MCF 10A (cell line): ENCODE results near the gene FAU. TPM values are rescaled to one million over a fixed set of nuclear protein-coding genes. Genes with fewer than 3 reads are reported as not detected.

Experiments
- BruUV-seq: library from RNA; stranded (reverse); fragments of 400-500 nt; replicated peaks from 2 replicates; lab custom pipeline; 2021; lab: Mats Ljungman, UMichigan
- CTCF ChIA-PET: fragments of 300-600 bp; sonication (Branson Sonifier 250); formaldehyde crosslinking; extraction: SDS; loops from one replicate; lab custom pipeline; 2021; ENCODE audit warnings: antibody characterized with exemption, inconsistent platforms; lab: Yijun Ruan, JAX
- POLR2A ChIA-PET: fragments of 300-600, 350-650 bp; sonication (Branson Sonifier 250); formaldehyde crosslinking; extraction: SDS; loops from one replicate; lab custom pipeline; 2020; ENCODE audit warnings: antibody characterized with exemption, inconsistent platforms; lab: Yijun Ruan, JAX
- DNase-seq: peaks from one replicate; pipeline ENCODE4 v3.0.0-alpha.2; 2018; ENCODE audit not compliant: unreplicated experiment
- H3K27ac Mint-ChIP-seq: one replicate; pipeline ENCODE4 v1.8.0; 2022; ENCODE audit warnings: mild to moderate bottlenecking, low read depth, mixed read lengths; ENCODE audit not compliant: unreplicated experiment
- H3K27me3 Mint-ChIP-seq: one replicate; pipeline ENCODE4 v1.8.0; 2022; ENCODE audit warnings: mixed read lengths; ENCODE audit not compliant: insufficient read depth, unreplicated experiment
- H3K36me3 Mint-ChIP-seq: one replicate; pipeline ENCODE4 v1.8.0; 2022; ENCODE audit warnings: mild to moderate bottlenecking, moderate library complexity, mixed read lengths; ENCODE audit not compliant: insufficient read depth, unreplicated experiment
- H3K4me1 Mint-ChIP-seq: one replicate; pipeline ENCODE4 v1.8.0; 2022; ENCODE audit warnings: mixed read lengths; ENCODE audit not compliant: insufficient read depth, unreplicated experiment
- H3K4me3 Mint-ChIP-seq: one replicate; pipeline ENCODE4 v1.8.0; 2022; ENCODE audit warnings: mild to moderate bottlenecking, moderate library complexity, mixed read lengths; ENCODE audit not compliant: unreplicated experiment
- H3K9me3 Mint-ChIP-seq: one replicate; pipeline ENCODE4 v1.8.0; 2022; ENCODE audit warnings: mixed read lengths; ENCODE audit not compliant: unreplicated experiment
- intact Hi-C: fragments of 100-400 bp; cut with micrococcal nuclease; formaldehyde crosslinking; loops from 2 replicates; pipeline ENCODE4 v1.14.1; 2022
- total RNA-seq: library from RNA; stranded (reverse); gene quantifications from 2 replicates; pipeline ENCODE4 v1.2.3, GENCODE V29; 2022
- TF ChIP-seq, protein P1 (sequence below): fragments of 200-600 bp; IDR thresholded peaks from one replicate; pipeline ENCODE4 v1.8.0; 2022; ENCODE audit warnings: antibody characterized with exemption, mild to moderate bottlenecking; ENCODE audit not compliant: unreplicated experiment

The FAU gene
- total RNA-seq, 1 experiment from 2014 or later, result 1,049 TPM

DNA sequence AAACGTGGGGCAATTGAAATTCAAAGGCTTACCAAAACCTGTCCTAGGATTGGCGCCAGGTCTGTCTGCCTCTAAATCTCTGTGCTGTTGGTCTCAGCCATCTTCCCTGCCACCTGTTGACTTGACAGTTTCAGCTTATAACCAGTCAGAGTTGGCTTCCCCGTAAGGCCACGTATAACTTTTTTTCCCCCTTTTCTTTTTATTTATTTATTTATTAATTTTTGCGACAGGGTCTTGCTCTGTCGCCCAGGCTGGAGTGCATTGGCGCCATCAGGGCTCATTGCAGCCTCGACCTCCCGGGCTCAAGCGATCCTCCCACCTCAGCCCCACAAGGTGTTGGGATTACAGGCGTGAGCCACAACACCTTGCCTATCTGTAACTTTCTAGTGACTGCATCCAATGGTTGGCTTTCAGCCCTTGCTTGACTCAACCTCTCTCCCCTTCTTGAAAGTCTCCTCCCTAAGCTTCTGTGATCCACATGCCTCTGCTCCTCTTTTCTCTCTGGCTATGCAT lies 13.8 kb upstream of the FAU start:
- BruUV-seq, result no TSS peak
- H3K27me3 Mint-ChIP-seq, result no peaks in the 10 kb centered on the region
- peaks cover 22% of the 10 kb centered on the region for H3K36me3 Mint-ChIP-seq
- H3K4me3 Mint-ChIP-seq, result peak overlapping the region; percentile 99
- intact Hi-C loops, result loop anchor here (2.0 kb wide), 1 partner anchor 45 kb away; the partner anchor contains the start of gene CAPN1
- no peak for DNase-seq
- TF ChIP-seq, protein P1, sequence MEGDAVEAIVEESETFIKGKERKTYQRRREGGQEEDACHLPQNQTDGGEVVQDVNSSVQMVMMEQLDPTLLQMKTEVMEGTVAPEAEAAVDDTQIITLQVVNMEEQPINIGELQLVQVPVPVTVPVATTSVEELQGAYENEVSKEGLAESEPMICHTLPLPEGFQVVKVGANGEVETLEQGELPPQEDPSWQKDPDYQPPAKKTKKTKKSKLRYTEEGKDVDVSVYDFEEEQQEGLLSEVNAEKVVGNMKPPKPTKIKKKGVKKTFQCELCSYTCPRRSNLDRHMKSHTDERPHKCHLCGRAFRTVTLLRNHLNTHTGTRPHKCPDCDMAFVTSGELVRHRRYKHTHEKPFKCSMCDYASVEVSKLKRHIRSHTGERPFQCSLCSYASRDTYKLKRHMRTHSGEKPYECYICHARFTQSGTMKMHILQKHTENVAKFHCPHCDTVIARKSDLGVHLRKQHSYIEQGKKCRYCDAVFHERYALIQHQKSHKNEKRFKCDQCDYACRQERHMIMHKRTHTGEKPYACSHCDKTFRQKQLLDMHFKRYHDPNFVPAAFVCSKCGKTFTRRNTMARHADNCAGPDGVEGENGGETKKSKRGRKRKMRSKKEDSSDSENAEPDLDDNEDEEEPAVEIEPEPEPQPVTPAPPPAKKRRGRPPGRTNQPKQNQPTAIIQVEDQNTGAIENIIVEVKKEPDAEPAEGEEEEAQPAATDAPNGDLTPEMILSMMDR, result no peak
- ChIA-PET POLR2A (interaction anchor here (0.5 to 8.2 kb wide), 31 partner anchors 9 to 905 kb away, joined by 3 to 157 read pairs (median 4); partner anchors contain the start of genes ATG2A, BANF1, CAPN1 and CDC42BPG), CTCF (interaction anchor here (0.8 to 1.8 kb wide), 4 partner anchors 9 to 48 kb away, joined by 4 to 9 read pairs (median 4); partner anchors contain the start of genes FAU and MRPL49)
- H3K9me3 Mint-ChIP-seq, result no peaks in the 10 kb centered on the region
- peaks cover 28% of the 10 kb centered on the region for H3K4me1 Mint-ChIP-seq
- peak overlapping the region; percentile 100 for H3K27ac Mint-ChIP-seq

DNA sequence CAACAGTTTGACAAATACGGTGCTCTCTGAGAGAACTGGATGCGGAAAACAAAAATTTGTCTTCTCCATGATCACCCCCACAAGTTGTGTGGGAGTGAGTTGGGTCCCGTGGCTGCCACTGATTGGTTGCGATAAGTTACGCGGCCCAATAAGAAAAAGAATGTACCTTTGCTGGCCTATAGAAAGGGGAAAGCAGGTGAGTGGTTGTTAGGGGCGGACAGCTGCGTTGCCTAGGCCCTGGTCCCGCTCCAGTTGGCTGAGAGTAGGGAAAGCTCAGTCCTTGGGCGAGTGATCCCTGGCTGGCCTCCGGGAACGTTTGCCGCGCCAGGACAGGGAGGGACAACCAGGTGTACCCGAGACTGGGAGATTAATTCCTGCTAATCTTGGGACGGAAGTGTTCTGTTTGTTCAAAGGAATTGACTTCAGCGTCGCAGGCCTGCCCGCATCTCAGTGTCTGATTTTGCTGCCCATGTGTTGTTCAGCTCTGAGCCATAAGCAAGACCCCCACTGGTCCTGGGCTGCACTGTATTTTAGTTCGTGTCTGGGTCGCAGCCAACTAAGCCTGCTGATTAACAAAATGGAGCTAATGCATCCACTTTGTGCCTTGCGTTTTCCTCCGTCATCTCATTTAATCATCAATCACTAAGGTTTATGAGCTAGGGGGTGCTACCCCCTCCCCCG lies 13.2 kb upstream of the FAU start:
- CTCF ChIA-PET, result interaction anchor here (0.8 to 1.8 kb wide), 4 partner anchors 9 to 48 kb away, joined by 4 to 9 read pairs (median 4); no protein-coding TSS in a partner anchor
- POLR2A ChIA-PET, result interaction anchor here (0.5 to 8.2 kb wide), 35 partner anchors 9 to 906 kb away, joined by 3 to 157 read pairs (median 4); partner anchors contain the start of genes ATG2A, BANF1, CAPN1 and CDC42BPG
- Mint-ChIP-seq H3K36me3 (peaks cover 27% of the 10 kb centered on the region), H3K4me3 (peak overlapping the region; percentile 99), H3K4me1 (peaks cover 28% of the 10 kb centered on the region), H3K27me3 (no peaks in the 10 kb centered on the region), H3K9me3 (no peaks in the 10 kb centered on the region), H3K27ac (peak overlapping the region; percentile 100)
- intact Hi-C loops, result loop anchor here (2.0 kb wide), 1 partner anchor 46 kb away; the partner anchor contains the start of gene CAPN1
- BruUV-seq, result TSS peak; percentile 73
- TF ChIP-seq, protein P1, result no peak
- peak; percentile 98 for DNase-seq

DNA sequence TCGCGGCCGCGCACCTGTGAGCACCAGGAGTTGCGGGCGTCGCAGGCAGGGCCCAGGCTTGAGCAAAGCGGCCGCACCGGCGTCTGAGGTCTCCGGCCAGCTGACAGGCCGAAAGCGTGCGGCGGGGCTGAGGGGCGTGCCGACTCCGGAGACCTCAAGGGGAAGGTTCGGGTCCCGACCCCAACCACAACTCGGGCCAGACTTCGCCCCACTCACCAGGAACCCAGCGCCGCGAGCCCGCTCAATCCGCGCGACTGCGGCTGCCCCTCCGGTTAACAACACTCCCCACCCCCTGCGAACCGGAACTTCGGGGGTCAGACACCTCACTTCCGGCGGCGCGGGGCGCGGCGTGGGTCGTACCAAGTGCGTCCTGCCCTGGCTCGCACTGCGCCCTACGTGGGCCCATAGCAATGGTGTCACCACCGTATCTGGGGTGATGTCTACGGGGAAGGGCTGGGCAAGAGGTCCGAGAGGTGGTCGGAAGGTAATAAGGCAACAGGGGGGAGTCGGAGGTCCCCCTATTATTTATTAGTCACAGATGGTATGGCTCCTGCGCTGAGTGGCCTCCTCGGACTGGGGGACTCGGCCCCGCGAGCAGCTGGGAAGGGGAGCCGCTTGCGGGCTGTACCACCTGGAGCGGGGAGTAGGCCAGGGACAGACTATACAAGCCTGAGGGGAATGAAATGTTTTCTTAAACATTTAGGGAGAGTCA lies 12.5 kb upstream of the FAU start, which contains the start of gene SYVN1:
SYVN1 (minus strand) TSS at position 280 of the 712 bp plus-strand sequence. CDS start 918 bp downstream, outside the sequence.
- H3K36me3 Mint-ChIP-seq, result peaks cover 33% of the 10 kb centered on the region
- ChIA-PET POLR2A (interaction anchor here (0.6 to 8.2 kb wide), 39 partner anchors 10 to 817 kb away, joined by 3 to 157 read pairs (median 4); partner anchors contain the start of genes ARL2, ATG2A, CAPN1 and CDC42BPG), CTCF (interaction anchor here (0.8 to 1.8 kb wide), 3 partner anchors 10 to 47 kb away, joined by 4 to 9 read pairs (median 4); partner anchors contain the start of gene CAPN1)
- H3K4me1 Mint-ChIP-seq, result peaks cover 28% of the 10 kb centered on the region
- TF ChIP-seq, protein P1, result no peak
- BruUV-seq, result no TSS peak
- DNase-seq, result peak; percentile 90
- no peaks in the 10 kb centered on the region for H3K9me3 Mint-ChIP-seq
- H3K4me3 Mint-ChIP-seq, result peak within 1 kb of the TSS; percentile 99
- H3K27ac Mint-ChIP-seq, result peak within 1 kb of the TSS; percentile 100
- intact Hi-C loops, result loop anchor here (2.0 kb wide), 1 partner anchor 46 kb away; the partner anchor contains the start of gene CAPN1
- no peaks in the 10 kb centered on the region for H3K27me3 Mint-ChIP-seq
